ENCODE results near the gene TBCK. TPM values are rescaled to one million over a fixed set of nuclear protein-coding genes. Genes with fewer than 3 reads are reported as not detected.

Gene TBCK
- polyA plus RNA-seq, 1 experiment = 48.4 TPM

GRCh38 chr4:106109929-106110328 lies 206.1 kb downstream of the TBCK start:
- DNase-seq (ENCODE audit: low read depth, low spot score) = no peak
- Histone ChIP-seq H3K4me3 (ENCODE audit: low read depth, low read length) (no peak overlapping the region), H3K9me3 (ENCODE audit: control insufficient read depth, insufficient read depth, low read length) (no peaks in the 10 kb centered on the region; the same call in 1 of the 2 replicates), H3K27ac (ENCODE audit: low read depth, low read length) (no peak overlapping the region), H3K27me3 (ENCODE audit: control insufficient read depth, insufficient read depth, low read length) (no peaks in the 10 kb centered on the region)
- TF ChIP-seq, protein P1, sequence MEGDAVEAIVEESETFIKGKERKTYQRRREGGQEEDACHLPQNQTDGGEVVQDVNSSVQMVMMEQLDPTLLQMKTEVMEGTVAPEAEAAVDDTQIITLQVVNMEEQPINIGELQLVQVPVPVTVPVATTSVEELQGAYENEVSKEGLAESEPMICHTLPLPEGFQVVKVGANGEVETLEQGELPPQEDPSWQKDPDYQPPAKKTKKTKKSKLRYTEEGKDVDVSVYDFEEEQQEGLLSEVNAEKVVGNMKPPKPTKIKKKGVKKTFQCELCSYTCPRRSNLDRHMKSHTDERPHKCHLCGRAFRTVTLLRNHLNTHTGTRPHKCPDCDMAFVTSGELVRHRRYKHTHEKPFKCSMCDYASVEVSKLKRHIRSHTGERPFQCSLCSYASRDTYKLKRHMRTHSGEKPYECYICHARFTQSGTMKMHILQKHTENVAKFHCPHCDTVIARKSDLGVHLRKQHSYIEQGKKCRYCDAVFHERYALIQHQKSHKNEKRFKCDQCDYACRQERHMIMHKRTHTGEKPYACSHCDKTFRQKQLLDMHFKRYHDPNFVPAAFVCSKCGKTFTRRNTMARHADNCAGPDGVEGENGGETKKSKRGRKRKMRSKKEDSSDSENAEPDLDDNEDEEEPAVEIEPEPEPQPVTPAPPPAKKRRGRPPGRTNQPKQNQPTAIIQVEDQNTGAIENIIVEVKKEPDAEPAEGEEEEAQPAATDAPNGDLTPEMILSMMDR (IDR thresholded peaks at IDR 0.05; ENCODE audit: low read depth, low read length) = no peak
- CTCF ChIA-PET = no interaction called here
- POLR2A ChIA-PET = no interaction called here

DNA sequence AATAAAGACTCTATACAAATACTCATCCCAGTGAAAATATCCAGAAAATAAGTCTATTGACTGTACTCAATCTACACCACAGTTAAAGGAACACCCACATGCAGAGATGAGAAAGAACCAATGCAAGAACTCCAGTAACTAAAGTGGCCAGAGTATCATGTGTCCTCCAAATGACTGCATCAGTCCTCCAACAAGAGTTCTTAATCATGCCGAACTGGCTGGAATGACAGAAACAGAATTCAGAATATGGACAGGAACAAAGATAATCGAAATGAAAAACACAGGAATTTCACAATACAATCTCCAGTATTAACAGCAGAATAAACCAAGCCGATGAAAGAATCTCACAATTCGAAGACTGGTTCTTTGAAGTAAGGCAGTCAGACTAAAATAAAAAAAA lies 210.3 kb downstream of the TBCK start:
- H3K27me3 ChIP-seq (ENCODE audit: control insufficient read depth, insufficient read depth, low read length) = no peaks in the 10 kb centered on the region
- no peak for DNase-seq (ENCODE audit: low read depth, low spot score)
- H3K9me3 ChIP-seq (ENCODE audit: control insufficient read depth, insufficient read depth, low read length) = no peaks in the 10 kb centered on the region
- CTCF ChIA-PET = no interaction called here
- POLR2A ChIA-PET = no interaction called here
- no peak overlapping the region for H3K27ac ChIP-seq (ENCODE audit: low read depth, low read length)
- TF ChIP-seq, protein P1 (IDR thresholded peaks at IDR 0.05; ENCODE audit: low read depth, low read length) = no peak
- no peak overlapping the region for H3K4me3 ChIP-seq (ENCODE audit: low read depth, low read length)

GRCh38 chr4:106104276-106104675 lies 211.7 kb downstream of the TBCK start:
- TF ChIP-seq, protein P1 (IDR thresholded peaks at IDR 0.05; ENCODE audit: low read depth, low read length) = no peak
- H3K27ac ChIP-seq (ENCODE audit: low read depth, low read length) = no peak overlapping the region
- no peak for DNase-seq (ENCODE audit: low read depth, low spot score)
- H3K4me3 ChIP-seq (ENCODE audit: low read depth, low read length) = no peak overlapping the region
- no peaks in the 10 kb centered on the region for H3K27me3 ChIP-seq (ENCODE audit: control insufficient read depth, insufficient read depth, low read length)
- H3K9me3 ChIP-seq (ENCODE audit: control insufficient read depth, insufficient read depth, low read length) = no peaks in the 10 kb centered on the region
- ChIA-PET CTCF (no interaction called here), POLR2A (no interaction called here)

- Histone ChIP-seq H3K9me3 (ENCODE audit: control insufficient read depth, insufficient read depth, low read length) (peaks cover 6% of the 10 kb centered on the region), H3K27me3 (ENCODE audit: control insufficient read depth, insufficient read depth, low read length) (no peaks in the 10 kb centered on the region), H3K4me3 (ENCODE audit: low read depth, low read length) (no peak overlapping the region), H3K27ac (ENCODE audit: low read depth, low read length) (no peak overlapping the region)
- TF ChIP-seq, protein P1 (IDR thresholded peaks at IDR 0.05; ENCODE audit: low read depth, low read length) = no peak
- DNase-seq (ENCODE audit: low read depth, low spot score) = no peak
- POLR2A ChIA-PET = no interaction called here
- CTCF ChIA-PET = no interaction called here
Observed at GRCh38 chr4:106096454-106096853, 219.6 kb downstream of the TBCK start.

GRCh38 chr4:106095408-106095807 lies 220.6 kb downstream of the TBCK start:
- Histone ChIP-seq H3K27me3 (ENCODE audit: control insufficient read depth, insufficient read depth, low read length) (no peaks in the 10 kb centered on the region), H3K9me3 (ENCODE audit: control insufficient read depth, insufficient read depth, low read length) (peaks cover 10% of the 10 kb centered on the region), H3K4me3 (ENCODE audit: low read depth, low read length) (no peak overlapping the region), H3K27ac (ENCODE audit: low read depth, low read length) (no peak overlapping the region)
- no peak for DNase-seq (ENCODE audit: low read depth, low spot score)
- ChIA-PET POLR2A (no interaction called here), CTCF (interaction anchor here (0.6 kb wide), 1 partner anchor 61 kb away, joined by 3 read pairs; no protein-coding TSS in a partner anchor)
- TF ChIP-seq, protein P1 (IDR thresholded peaks at IDR 0.05; ENCODE audit: low read depth, low read length) = no peak
